Measurements from ENCODE around the gene UCP2. TPM values are rescaled to one million over a fixed set of nuclear protein-coding genes. Genes with fewer than 3 reads are reported as not detected.

UCP2 gene
- total RNA-seq, 3 donors from 2014 or later (not counting 1 experiment from before 2014, with no cell fraction given) = 463 to 946 (median 562) TPM

DNA sequence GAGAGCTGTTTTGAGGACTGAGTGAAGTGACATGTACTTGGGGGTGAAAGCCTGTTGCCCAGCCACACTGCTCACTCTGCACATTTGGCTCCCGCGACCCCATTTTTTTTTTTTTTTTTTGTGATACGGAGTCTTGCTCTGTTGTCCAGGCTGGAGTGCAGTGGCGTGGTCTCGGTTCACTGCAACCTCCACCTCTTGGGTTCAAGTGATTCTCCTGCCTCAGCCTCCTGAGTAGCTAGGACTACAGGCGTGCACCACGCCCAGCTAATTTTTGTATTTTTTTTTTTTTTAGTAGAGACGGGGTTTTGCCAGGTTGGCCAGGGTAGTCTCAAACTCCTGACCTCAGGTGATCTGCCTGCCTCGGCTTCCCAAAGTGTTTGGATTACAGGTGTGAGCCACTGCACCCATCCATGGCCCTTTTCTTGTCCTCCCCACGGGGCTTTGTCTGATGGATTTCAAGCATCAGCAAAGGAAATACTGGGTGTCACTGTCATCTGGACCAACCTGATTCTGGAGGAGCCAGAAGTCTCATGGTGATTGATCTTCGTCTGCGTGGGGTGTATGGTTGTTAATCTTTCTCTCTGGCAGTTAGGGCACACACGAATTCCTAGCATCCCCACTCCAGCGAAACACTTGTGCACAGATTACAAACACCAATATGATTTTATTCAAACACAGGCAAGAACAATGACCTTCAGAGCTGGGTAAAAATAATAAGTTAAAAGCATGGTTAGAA lies 29.6 kb upstream of the UCP2 start:
- intact Hi-C loops (cut with micrococcal nuclease) = no loop called here
- TF ChIP-seq CTCF (IDR thresholded peaks at IDR 0.05) = no peak
- Histone ChIP-seq H3K9me3 (ENCODE audit: control insufficient read depth, insufficient read depth, low read length) (no peaks in the 10 kb centered on the region), H3K27me3 (ENCODE audit: control insufficient read depth, insufficient read depth, low read length) (no peaks in the 10 kb centered on the region), H3K27ac (ENCODE audit: low read length) (peak overlapping the region; percentile 8), H3K4me3 (ENCODE audit: low read length) (no peak overlapping the region), H3K36me3 (ENCODE audit: control insufficient read depth, insufficient read depth, low read length) (peaks cover 5% of the 10 kb centered on the region), H3K4me1 (ENCODE audit: control insufficient read depth, insufficient read depth, low read length) (peaks cover 59% of the 10 kb centered on the region)
- H3K27me3 Mint-ChIP-seq (ENCODE audit: low read depth in 2 of 2) = no peaks in the 10 kb centered on the region
- no peak for ATAC-seq
- 80% methylated on average over 12 of the region's 14 CpGs for WGBS (ENCODE audit: insufficient coverage)
- no peaks in the 10 kb centered on the region for H3K36me3 Mint-ChIP-seq
- peaks cover 35 to 48% of the 10 kb centered on the region in 2 donors for H3K4me1 Mint-ChIP-seq
- H3K27ac Mint-ChIP-seq = peak overlapping the region; percentile 82
- no peaks in the 10 kb centered on the region for H3K9me3 Mint-ChIP-seq
- peak overlapping the region; percentile 49 for H3K4me3 Mint-ChIP-seq
- DNase-seq = no peak

DNA sequence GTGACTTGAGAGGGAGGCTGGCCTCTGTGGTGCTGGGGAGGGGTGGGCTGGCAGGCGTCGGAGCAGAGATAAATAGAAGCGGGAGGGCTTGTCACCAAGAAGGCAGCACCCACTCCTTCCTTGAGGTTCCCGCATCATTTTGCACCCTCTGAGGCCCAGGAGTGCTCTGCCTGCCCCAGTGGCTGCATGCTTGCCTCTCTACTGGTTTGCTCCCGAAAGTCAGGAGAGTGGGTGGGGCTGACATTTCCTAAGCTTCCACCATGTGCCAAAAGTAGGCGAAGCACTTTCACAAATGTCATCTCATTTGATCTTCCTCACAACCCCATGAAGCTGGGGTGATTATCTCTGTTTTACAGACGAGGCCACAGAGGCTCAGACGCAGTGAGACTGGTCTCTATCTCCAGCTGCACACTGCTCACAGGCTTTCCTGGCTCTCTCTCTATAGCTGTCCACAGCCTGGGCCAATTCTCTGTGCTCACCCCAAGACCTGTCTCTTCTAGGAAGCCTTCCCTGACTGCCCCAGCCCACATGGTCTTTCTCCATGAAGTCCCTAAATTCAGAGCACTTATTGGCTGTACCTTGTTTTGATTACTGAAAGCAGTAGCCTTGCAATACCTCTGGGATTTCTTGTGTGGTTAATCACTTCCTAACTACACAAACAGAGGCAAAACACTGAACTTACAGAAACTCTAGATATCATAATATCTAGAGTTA lies 28.9 kb upstream of the UCP2 start:
- H3K9me3 ChIP-seq (ENCODE audit: control insufficient read depth, insufficient read depth, low read length) = no peaks in the 10 kb centered on the region
- H3K4me3 ChIP-seq (ENCODE audit: low read length) = no peak overlapping the region
- DNase-seq (peak in 1 of 2 donors; percentile 72), ATAC-seq (peak; percentile 42 to 74 (median 49))
- H3K36me3 Mint-ChIP-seq = no peaks in the 10 kb centered on the region
- H3K27me3 Mint-ChIP-seq (ENCODE audit: low read depth in 2 of 2) = no peaks in the 10 kb centered on the region
- H3K36me3 ChIP-seq (ENCODE audit: control insufficient read depth, insufficient read depth, low read length) = peaks cover 3% of the 10 kb centered on the region
- H3K4me1 ChIP-seq (ENCODE audit: control insufficient read depth, insufficient read depth, low read length) = peaks cover 66% of the 10 kb centered on the region
- H3K27ac ChIP-seq (ENCODE audit: low read length) = peak overlapping the region; percentile 8
- no peaks in the 10 kb centered on the region for H3K9me3 Mint-ChIP-seq
- TF ChIP-seq CTCF (IDR thresholded peaks at IDR 0.05) = no peak
- 70% methylated on average over 8 of the region's 8 CpGs for WGBS (ENCODE audit: insufficient coverage)
- H3K4me1 Mint-ChIP-seq = peaks cover 38 to 46% of the 10 kb centered on the region in 2 donors
- intact Hi-C loops (cut with micrococcal nuclease) = no loop called here
- peak overlapping the region; percentile 49 for H3K4me3 Mint-ChIP-seq
- peak overlapping the region; percentile 82 for H3K27ac Mint-ChIP-seq
- no peaks in the 10 kb centered on the region for H3K27me3 ChIP-seq (ENCODE audit: control insufficient read depth, insufficient read depth, low read length)

- no peaks in the 10 kb centered on the region for H3K27me3 ChIP-seq (ENCODE audit: control insufficient read depth, insufficient read depth, low read length)
- DNase-seq = peak in 1 of 2 donors; percentile 36
- Mint-ChIP-seq H3K27me3 (ENCODE audit: low read depth in 2 of 2) (no peaks in the 10 kb centered on the region), H3K9me3 (no peaks in the 10 kb centered on the region), H3K27ac (peak overlapping the region; percentile 67 to 82), H3K36me3 (no peaks in the 10 kb centered on the region), H3K4me1 (peaks cover 40 to 49% of the 10 kb centered on the region in 2 donors), H3K4me3 (peak overlapping the region; percentile 42)
- peaks cover 75% of the 10 kb centered on the region for H3K4me1 ChIP-seq (ENCODE audit: control insufficient read depth, insufficient read depth, low read length)
- intact Hi-C loops (cut with micrococcal nuclease) = no loop called here
- H3K4me3 ChIP-seq (ENCODE audit: low read length) = no peak overlapping the region
- no peak overlapping the region for H3K27ac ChIP-seq (ENCODE audit: low read length)
- H3K9me3 ChIP-seq (ENCODE audit: control insufficient read depth, insufficient read depth, low read length) = no peaks in the 10 kb centered on the region
- no peak for TF ChIP-seq CTCF (IDR thresholded peaks at IDR 0.05)
- 94% methylated on average over 9 of the region's 9 CpGs for WGBS (ENCODE audit: insufficient coverage)
- no peaks in the 10 kb centered on the region for H3K36me3 ChIP-seq (ENCODE audit: control insufficient read depth, insufficient read depth, low read length)
- ATAC-seq = no peak
Observed at GRCh38 chr11:74010306-74011300, 28.0 kb upstream of the UCP2 start.

Data from natural killer cell (primary cell).